GM18498 (cell line): Measurements from ENCODE around the gene AFAP1.

Source experiments
- ATAC-seq: cut with Tn5 transposase; IDR thresholded peaks from one replicate; pipeline ENCODE4 v1.9.1; 2021; ENCODE audit warnings: mild to moderate bottlenecking, moderate library complexity; ENCODE audit not compliant: unreplicated experiment

The AFAP1 gene

GRCh38 chr4:7939377-7940108, at the start of gene AFAP1:
Gene AFAP1, minus strand, starts transcription at chr4:7939861. Its CDS starts 67,783 bp downstream, at chr4:7872078.
- ATAC-seq: peak; percentile 93

- ATAC-seq: no peak
Measured at GRCh38 chr4:7988437-7988836, 48.8 kb upstream of the AFAP1 start.

- peak; percentile 82 for ATAC-seq
Measured at GRCh38 chr4:7987148-7987989, 47.7 kb upstream of the AFAP1 start.

- ATAC-seq: no peak
Measured at GRCh38 chr4:7985891-7986441, 46.3 kb upstream of the AFAP1 start.

- ATAC-seq: no peak
Measured at GRCh38 chr4:7985072-7985471, 45.4 kb upstream of the AFAP1 start.

GRCh38 chr4:7984286-7984925, 44.7 kb upstream of the AFAP1 start:
- ATAC-seq: no peak

- no peak for ATAC-seq
Measured at GRCh38 chr4:7983296-7983695, 43.6 kb upstream of the AFAP1 start.

- ATAC-seq: no peak
Measured at GRCh38 chr4:7981738-7982394, 42.2 kb upstream of the AFAP1 start.

GRCh38 chr4:7980036-7980435, 40.4 kb upstream of the AFAP1 start:
- no peak for ATAC-seq

- no peak for ATAC-seq
Measured at GRCh38 chr4:7979652-7979968, 39.9 kb upstream of the AFAP1 start.

- ATAC-seq: no peak
Measured at GRCh38 chr4:7978907-7979651, 39.4 kb upstream of the AFAP1 start.

- no peak for ATAC-seq
Measured at GRCh38 chr4:7978489-7978888, 38.8 kb upstream of the AFAP1 start.

GRCh38 chr4:7976634-7977033, 37.0 kb upstream of the AFAP1 start:
- no peak for ATAC-seq

GRCh38 chr4:7976025-7976424, 36.4 kb upstream of the AFAP1 start:
- ATAC-seq: no peak

- no peak for ATAC-seq
Measured at GRCh38 chr4:7974425-7974824, 34.8 kb upstream of the AFAP1 start.

- no peak for ATAC-seq
Measured at GRCh38 chr4:7973545-7973981, 33.9 kb upstream of the AFAP1 start.

- ATAC-seq: no peak
Measured at GRCh38 chr4:7971881-7972500, 32.3 kb upstream of the AFAP1 start.

- ATAC-seq: no peak
Measured at GRCh38 chr4:7971159-7971631, 31.5 kb upstream of the AFAP1 start.

GRCh38 chr4:7970361-7970946, 30.8 kb upstream of the AFAP1 start:
- ATAC-seq: no peak
